Colonic mucosa (tissue), 4 donors: ENCODE data around the gene DAB1. TPM values are rescaled to one million over a fixed set of nuclear protein-coding genes. Genes with fewer than 3 reads are reported as not detected.

Source experiments
- DNase-seq: peaks from one replicate; pipeline ENCODE4 v3.0.0-alpha.2; 2020
- H3K27ac ChIP-seq: fragments of 200-600 bp; one replicate; pipeline ENCODE4 v1.8.0; 2021
- H3K27me3 ChIP-seq: fragments of 200-600 bp; one replicate; pipeline ENCODE4 v1.8.0; 2021
- H3K36me3 ChIP-seq: fragments of 200-600 bp; one replicate; pipeline ENCODE4 v1.8.0; 2021
- H3K4me1 ChIP-seq: fragments of 200-600 bp; one replicate; pipeline ENCODE4 v1.8.0; 2021; ENCODE audit warnings: mild to moderate bottlenecking
- H3K4me3 ChIP-seq: fragments of 200-600 bp; one replicate; pipeline ENCODE4 v1.8.0; 2021
- H3K9ac ChIP-seq, 2 donors: one replicate each; pipeline ENCODE4 v1.7.0; 2013; ENCODE audit warnings: control low read depth in 2 of 2, low read depth in 2 of 2, low read length in 2 of 2
- H3K9me3 ChIP-seq: fragments of 200-600 bp; one replicate; pipeline ENCODE4 v1.8.0; 2021
- intact Hi-C: fragments of 100-400 bp; cut with DNase I; formaldehyde crosslinking; loops from one replicate; pipeline ENCODE4 v1.14.1; 2022
- total RNA-seq, 2 donors: library from RNA; stranded (reverse); fragmentation: NEBNext Ultra II Directional in 1 of 2; extraction: Animal tissue kit (Norgen Biotek cat#: 25700) in 1 of 2; gene quantifications; one replicate each; pipeline ENCODE4 v1.2.1, GENCODE V29; 2021
- TF ChIP-seq, protein P1 (sequence below): fragments of 200-600 bp; IDR thresholded peaks from one replicate; pipeline ENCODE4 v1.8.0; 2022; ENCODE audit warnings: antibody characterized with exemption, mild to moderate bottlenecking
- donor health status: healthy.
- donor health status: DM: no; HTN: no; CAD: no.
- donor health status: DM: no; HTN: no; CAD: no.

Gene DAB1
- total RNA-seq, 2 donors from 2014 or later, result 0.42 TPM; not detected in 1

DNA sequence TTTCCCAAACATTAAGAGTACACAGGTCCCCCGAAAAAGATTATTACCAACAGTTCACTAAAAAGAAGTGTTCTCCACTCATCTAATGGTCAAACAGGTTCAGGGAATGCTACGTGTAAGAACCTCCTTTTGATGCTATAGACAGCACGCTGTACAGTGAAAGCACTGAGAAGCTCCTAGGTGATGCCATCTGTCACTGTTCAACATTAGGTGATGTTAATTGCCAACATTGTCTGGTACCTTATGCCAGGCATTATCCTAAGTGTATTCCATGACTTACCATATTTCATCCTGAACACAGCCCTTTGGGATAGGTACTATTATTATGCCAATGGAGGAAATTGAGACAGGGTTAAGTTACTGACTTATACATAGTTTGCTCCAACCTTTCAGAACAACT, 82.1 kb downstream of the DAB1 start:
- Histone ChIP-seq H3K9me3 (no peaks in the 10 kb centered on the region), H3K36me3 (no peaks in the 10 kb centered on the region), H3K27me3 (no peaks in the 10 kb centered on the region), H3K27ac (no peak overlapping the region), H3K9ac (no peak overlapping the region), H3K4me3 (no peak overlapping the region), H3K4me1 (no peaks in the 10 kb centered on the region)
- DNase-seq, result no peak
- intact Hi-C loops, result no loop called here
- TF ChIP-seq, protein P1, sequence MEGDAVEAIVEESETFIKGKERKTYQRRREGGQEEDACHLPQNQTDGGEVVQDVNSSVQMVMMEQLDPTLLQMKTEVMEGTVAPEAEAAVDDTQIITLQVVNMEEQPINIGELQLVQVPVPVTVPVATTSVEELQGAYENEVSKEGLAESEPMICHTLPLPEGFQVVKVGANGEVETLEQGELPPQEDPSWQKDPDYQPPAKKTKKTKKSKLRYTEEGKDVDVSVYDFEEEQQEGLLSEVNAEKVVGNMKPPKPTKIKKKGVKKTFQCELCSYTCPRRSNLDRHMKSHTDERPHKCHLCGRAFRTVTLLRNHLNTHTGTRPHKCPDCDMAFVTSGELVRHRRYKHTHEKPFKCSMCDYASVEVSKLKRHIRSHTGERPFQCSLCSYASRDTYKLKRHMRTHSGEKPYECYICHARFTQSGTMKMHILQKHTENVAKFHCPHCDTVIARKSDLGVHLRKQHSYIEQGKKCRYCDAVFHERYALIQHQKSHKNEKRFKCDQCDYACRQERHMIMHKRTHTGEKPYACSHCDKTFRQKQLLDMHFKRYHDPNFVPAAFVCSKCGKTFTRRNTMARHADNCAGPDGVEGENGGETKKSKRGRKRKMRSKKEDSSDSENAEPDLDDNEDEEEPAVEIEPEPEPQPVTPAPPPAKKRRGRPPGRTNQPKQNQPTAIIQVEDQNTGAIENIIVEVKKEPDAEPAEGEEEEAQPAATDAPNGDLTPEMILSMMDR, result no peak

DNA sequence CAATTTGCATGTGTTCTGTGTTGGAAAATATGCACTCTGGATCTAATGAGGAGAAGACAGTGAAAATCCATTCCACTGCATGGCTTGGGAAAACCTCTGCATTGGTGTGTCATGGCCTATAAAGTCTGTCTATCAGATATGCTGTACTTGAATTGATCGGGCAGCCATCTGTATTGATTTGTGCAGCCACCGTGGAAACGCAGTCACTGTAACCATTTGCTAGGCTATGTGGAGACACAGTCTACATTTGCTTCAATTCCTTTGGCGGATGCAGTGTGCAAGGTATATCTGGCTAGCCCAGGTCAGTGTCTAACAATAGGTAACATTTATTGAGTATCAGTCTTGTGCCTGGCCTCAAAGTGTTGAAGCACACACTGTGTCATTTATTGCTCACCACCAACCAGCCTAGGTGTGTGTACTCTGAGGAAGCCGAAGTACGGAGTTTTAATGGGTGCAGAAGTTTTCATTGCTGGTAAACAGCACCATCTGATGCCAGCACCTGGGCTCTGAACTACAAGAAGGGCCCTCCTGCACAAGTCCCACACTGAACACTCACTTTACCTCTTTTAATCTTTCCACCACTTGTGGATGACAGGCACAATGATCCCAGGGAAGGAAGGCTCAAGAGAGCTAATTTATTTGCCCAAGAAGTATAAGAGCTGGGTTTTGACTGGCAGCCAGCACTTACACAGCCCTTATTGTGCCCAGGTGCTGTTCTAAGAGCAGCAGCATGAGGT, 83.4 kb downstream of the DAB1 start:
- TF ChIP-seq, protein P1, result no peak
- no peaks in the 10 kb centered on the region for H3K4me1 ChIP-seq
- intact Hi-C loops, result no loop called here
- H3K36me3 ChIP-seq, result no peaks in the 10 kb centered on the region
- no peaks in the 10 kb centered on the region for H3K9me3 ChIP-seq
- H3K27me3 ChIP-seq, result no peaks in the 10 kb centered on the region
- H3K27ac ChIP-seq, result no peak overlapping the region
- DNase-seq, result no peak
- H3K4me3 ChIP-seq, result no peak overlapping the region
- H3K9ac ChIP-seq, result no peak overlapping the region

DNA sequence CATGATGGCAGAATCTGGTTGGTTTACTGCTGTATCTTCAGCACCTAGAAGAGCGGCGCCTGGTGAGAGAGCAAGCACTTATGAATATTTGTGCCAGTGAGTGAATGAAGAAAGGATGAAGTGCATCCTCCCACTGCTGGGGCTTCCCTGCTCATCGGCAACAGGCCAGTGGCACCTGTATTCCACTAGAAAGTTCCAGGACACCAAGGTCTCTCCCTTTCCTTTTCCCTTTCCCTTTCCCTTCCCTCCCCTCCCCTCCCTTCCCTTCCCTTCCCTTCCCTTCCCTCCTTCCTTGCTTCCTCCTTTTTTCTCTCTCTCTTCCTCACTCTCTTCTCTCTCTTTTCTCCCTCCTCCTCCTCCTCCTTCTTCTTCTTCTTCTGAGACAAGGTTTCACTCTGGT, 86.2 kb downstream of the DAB1 start:
- Histone ChIP-seq H3K4me3 (no peak overlapping the region), H3K9ac (no peak overlapping the region), H3K27ac (no peak overlapping the region), H3K9me3 (no peaks in the 10 kb centered on the region), H3K27me3 (no peaks in the 10 kb centered on the region), H3K36me3 (no peaks in the 10 kb centered on the region), H3K4me1 (no peaks in the 10 kb centered on the region)
- no peak for DNase-seq
- intact Hi-C loops, result no loop called here
- TF ChIP-seq, protein P1, result no peak

DNA sequence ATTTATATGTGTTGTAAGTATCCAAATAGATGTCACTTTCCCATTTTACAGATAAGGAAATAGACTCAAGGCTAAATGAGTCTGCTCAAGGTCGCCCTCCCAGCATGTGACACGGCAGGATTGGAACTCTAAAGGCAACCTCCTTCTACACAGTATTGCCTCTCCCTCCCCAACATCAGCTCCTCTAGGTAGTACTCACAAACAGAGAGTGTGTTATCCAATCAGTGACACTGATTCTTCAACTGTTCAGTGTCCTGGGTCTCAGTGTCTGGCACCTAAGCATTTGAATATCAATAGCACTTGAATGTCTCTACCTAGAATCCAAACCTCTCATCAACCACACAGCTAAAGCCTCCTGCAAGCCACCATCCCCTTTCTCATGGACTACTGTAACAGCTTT, 87.1 kb downstream of the DAB1 start:
- Histone ChIP-seq H3K36me3 (no peaks in the 10 kb centered on the region), H3K27ac (no peak overlapping the region), H3K4me3 (no peak overlapping the region), H3K9me3 (no peaks in the 10 kb centered on the region), H3K27me3 (no peaks in the 10 kb centered on the region), H3K9ac (no peak overlapping the region), H3K4me1 (no peaks in the 10 kb centered on the region)
- TF ChIP-seq, protein P1, result no peak
- DNase-seq, result no peak
- intact Hi-C loops, result no loop called here

DNA sequence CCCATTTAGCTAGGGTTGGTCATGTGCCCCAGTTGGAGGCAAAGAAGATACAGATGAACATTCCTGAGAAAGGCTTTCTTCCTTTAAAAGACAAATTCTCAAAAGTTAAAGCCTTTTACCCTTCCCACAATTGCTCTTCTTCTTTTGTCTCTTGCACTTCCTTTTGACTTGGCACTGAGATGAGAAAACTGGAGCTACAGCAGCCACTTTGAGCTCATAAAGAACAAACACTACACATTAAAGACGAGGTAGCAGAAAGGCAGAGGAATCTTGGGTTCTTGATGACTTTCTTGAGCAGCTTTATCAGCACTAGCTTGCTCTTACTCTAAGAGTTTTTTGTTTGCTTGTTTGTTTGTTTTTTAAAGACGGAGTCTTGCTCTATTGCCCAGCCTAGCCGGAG, 92.2 kb downstream of the DAB1 start:
- H3K9me3 ChIP-seq, result no peaks in the 10 kb centered on the region
- DNase-seq, result no peak
- H3K27ac ChIP-seq, result no peak overlapping the region
- H3K9ac ChIP-seq, result no peak overlapping the region
- no peaks in the 10 kb centered on the region for H3K36me3 ChIP-seq
- intact Hi-C loops, result no loop called here
- H3K4me3 ChIP-seq, result no peak overlapping the region
- H3K27me3 ChIP-seq, result no peaks in the 10 kb centered on the region
- H3K4me1 ChIP-seq, result no peaks in the 10 kb centered on the region
- TF ChIP-seq, protein P1, result no peak
